PC-3 (cell line): ENCODE measurements around the gene RAI2. TPM values are rescaled to one million over a fixed set of nuclear protein-coding genes. Genes with fewer than 3 reads are reported as not detected.

Experiments used
- ATAC-seq: fragments of 200-7000 bp; cut with Tn5 transposase; 2 replicates; pipeline ENCODE4 v1.9.1; 2020; ENCODE audit warnings: mild to moderate bottlenecking, moderate library complexity
- BruUV-seq: library from RNA; stranded (reverse); fragments of 400-500 nt; replicated peaks from 2 replicates; lab custom pipeline; 2021; lab: Mats Ljungman, UMichigan
- CTCF ChIA-PET: fragments of 300-600 bp; sonication (Branson Sonifier 250); formaldehyde crosslinking; loops from one replicate; lab custom pipeline; 2022; ENCODE audit warnings: antibody characterized with exemption; lab: Charles Lee
- POLR2A ChIA-PET: fragments of 300-600 bp; sonication (Branson Sonifier 250); formaldehyde crosslinking; loops from one replicate; lab custom pipeline; 2022; ENCODE audit warnings: antibody characterized with exemption; ENCODE audit not compliant: unreplicated experiment; lab: Charles Lee
- DNase-seq: peaks from one replicate; pipeline ENCODE4 v3.0.0-alpha.2; 2015
- H2AFZ ChIP-seq: fragments of 300-600 bp; sonication (generic); 2 replicates; pipeline ENCODE4 v1.6.0; 2016; ENCODE audit warnings: antibody characterized with exemption, low read length
- H3F3A ChIP-seq: fragments of 300-600 bp; sonication (generic); one replicate; pipeline ENCODE4 v1.6.0; 2017; ENCODE audit warnings: antibody characterized with exemption, low read length, control low read depth, mild to moderate bottlenecking; ENCODE audit not compliant: unreplicated experiment
- H3K27ac ChIP-seq: fragments of 300-600 bp; sonication (generic); 2 replicates; pipeline ENCODE4 v1.5.1; 2016; ENCODE audit warnings: mild to moderate bottlenecking, low read length
- H3K27me3 ChIP-seq: fragments of 300-600 bp; sonication (generic); 2 replicates; pipeline ENCODE4 v1.6.1; 2016; ENCODE audit warnings: low read length, mixed read lengths
- H3K36me3 ChIP-seq: fragments of 300-600 bp; sonication (generic); 2 replicates; pipeline ENCODE4 v1.6.1; 2016; ENCODE audit warnings: low read depth, mixed run types, low read length, mixed read lengths
- H3K4me1 ChIP-seq: fragments of 300-600 bp; sonication (generic); 2 replicates; pipeline ENCODE4 v1.5.1; 2016; ENCODE audit warnings: low read length; ENCODE audit not compliant: insufficient read depth
- H3K4me2 ChIP-seq: fragments of 300-600 bp; sonication (generic); 2 replicates; pipeline ENCODE4 v1.6.0; 2016; ENCODE audit warnings: low read length
- H3K4me3 ChIP-seq: fragments of 300-600 bp; sonication (generic); 2 replicates; pipeline ENCODE4 v1.5.1; 2016; ENCODE audit warnings: mild to moderate bottlenecking, low read length, mixed read lengths
- H3K79me2 ChIP-seq: fragments of 300-600 bp; sonication (generic); 2 replicates; pipeline ENCODE4 v1.6.1; 2017; ENCODE audit warnings: low read length, mixed read lengths
- H3K9ac ChIP-seq: fragments of 300-600 bp; sonication (generic); 2 replicates; pipeline ENCODE4 v1.6.0; 2016; ENCODE audit warnings: mild to moderate bottlenecking, low read length
- H3K9me2 ChIP-seq: fragments of 300-600 bp; sonication (generic); replicated peaks from 2 replicates; pipeline ENCODE4 v1.6.1; 2016; ENCODE audit warnings: mixed run types, low read length, mixed read lengths
- H3K9me3 ChIP-seq: fragments of 300-600 bp; sonication (generic); 2 replicates; pipeline ENCODE4 v1.6.1; 2016; ENCODE audit warnings: low read length, mixed read lengths
- H4K20me1 ChIP-seq: fragments of 300-600 bp; sonication (generic); 2 replicates; pipeline ENCODE4 v1.6.1; 2016; ENCODE audit warnings: low read length, mixed read lengths
- EZH2 ChIP-seq: fragments of 300-600 bp; sonication (generic); IDR thresholded peaks from one replicate; pipeline ENCODE4 v1.6.1; 2017; ENCODE audit warnings: antibody characterized with exemption, mild to moderate bottlenecking, low read length; ENCODE audit not compliant: unreplicated experiment
- EZH2phosphoT487 ChIP-seq: fragments of 300-600 bp; sonication (generic); IDR thresholded peaks from 2 replicates; pipeline ENCODE4 v1.6.1; 2018; ENCODE audit warnings: mild to moderate bottlenecking, antibody characterized with exemption, low read length, borderline replicate concordance
- intact Hi-C: fragments of 100-400 bp; cut with micrococcal nuclease; formaldehyde crosslinking; loops from 2 replicates; pipeline ENCODE4 v1.9.0; 2023
- total RNA-seq: library from RNA; depleted of rRNA; stranded (reverse); fragments of >200 nt; gene quantifications from 2 replicates; pipeline ENCODE4 v1.2.3, GENCODE V29; 2014
- TF ChIP-seq, protein P1 (sequence below): fragments of 300-600 bp; sonication (generic); conservative IDR thresholded peaks from 2 replicates; pipeline ENCODE4 v1.5.1; 2017; ENCODE audit warnings: antibody characterized with exemption, low read depth, mild to moderate bottlenecking, low read length

RAI2 gene
- total RNA-seq, 1 experiment from 2014 or later: 0.66 TPM

DNA sequence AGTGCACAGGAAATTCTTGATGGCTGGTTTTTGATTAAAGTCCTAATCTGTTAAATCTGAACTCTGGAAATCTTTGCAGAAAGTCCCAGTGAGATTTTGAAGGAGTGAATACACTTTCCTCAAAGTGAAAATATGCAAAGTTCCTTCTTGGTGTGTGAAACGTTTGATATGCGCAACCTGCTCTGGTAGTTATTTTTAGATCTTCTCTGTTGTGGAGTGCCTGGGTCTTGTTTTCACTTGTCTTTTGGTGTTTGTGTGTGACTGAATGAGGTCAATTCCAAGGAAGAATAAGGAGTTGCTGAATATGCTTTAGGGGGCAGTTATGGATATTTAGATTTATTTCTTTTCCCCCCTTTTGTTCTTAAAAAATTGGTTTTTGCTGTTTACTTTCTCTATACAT lies 82.1 kb downstream of the RAI2 start:
- no peaks in the 10 kb centered on the region for H3K4me1 ChIP-seq
- H3K4me3 ChIP-seq: no peak overlapping the region
- H3K79me2 ChIP-seq: no peaks in the 10 kb centered on the region
- no peak for DNase-seq
- no peak for ATAC-seq
- H3K36me3 ChIP-seq: no peaks in the 10 kb centered on the region
- POLR2A ChIA-PET: no interaction called here
- H3K9ac ChIP-seq: no peak overlapping the region
- BruUV-seq: no TSS peak
- H3K27ac ChIP-seq: no peak overlapping the region
- CTCF ChIA-PET: no interaction called here
- H4K20me1 ChIP-seq: no peaks in the 10 kb centered on the region
- H3K9me3 ChIP-seq: no peaks in the 10 kb centered on the region
- no peak overlapping the region for H3K4me2 ChIP-seq
- TF ChIP-seq, protein P1, sequence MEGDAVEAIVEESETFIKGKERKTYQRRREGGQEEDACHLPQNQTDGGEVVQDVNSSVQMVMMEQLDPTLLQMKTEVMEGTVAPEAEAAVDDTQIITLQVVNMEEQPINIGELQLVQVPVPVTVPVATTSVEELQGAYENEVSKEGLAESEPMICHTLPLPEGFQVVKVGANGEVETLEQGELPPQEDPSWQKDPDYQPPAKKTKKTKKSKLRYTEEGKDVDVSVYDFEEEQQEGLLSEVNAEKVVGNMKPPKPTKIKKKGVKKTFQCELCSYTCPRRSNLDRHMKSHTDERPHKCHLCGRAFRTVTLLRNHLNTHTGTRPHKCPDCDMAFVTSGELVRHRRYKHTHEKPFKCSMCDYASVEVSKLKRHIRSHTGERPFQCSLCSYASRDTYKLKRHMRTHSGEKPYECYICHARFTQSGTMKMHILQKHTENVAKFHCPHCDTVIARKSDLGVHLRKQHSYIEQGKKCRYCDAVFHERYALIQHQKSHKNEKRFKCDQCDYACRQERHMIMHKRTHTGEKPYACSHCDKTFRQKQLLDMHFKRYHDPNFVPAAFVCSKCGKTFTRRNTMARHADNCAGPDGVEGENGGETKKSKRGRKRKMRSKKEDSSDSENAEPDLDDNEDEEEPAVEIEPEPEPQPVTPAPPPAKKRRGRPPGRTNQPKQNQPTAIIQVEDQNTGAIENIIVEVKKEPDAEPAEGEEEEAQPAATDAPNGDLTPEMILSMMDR: no peak
- no peak for TF ChIP-seq EZH2phosphoT487
- no peak for TF ChIP-seq EZH2
- no peaks in the 10 kb centered on the region for H3F3A ChIP-seq
- H3K9me2 ChIP-seq: no peaks in the 10 kb centered on the region
- H2AFZ ChIP-seq: no peak overlapping the region
- H3K27me3 ChIP-seq: 0 out of 2 replicates have a peak, but pooled peaks cover 5% of the 10 kb centered on the region
- intact Hi-C loops: no loop called here

DNA sequence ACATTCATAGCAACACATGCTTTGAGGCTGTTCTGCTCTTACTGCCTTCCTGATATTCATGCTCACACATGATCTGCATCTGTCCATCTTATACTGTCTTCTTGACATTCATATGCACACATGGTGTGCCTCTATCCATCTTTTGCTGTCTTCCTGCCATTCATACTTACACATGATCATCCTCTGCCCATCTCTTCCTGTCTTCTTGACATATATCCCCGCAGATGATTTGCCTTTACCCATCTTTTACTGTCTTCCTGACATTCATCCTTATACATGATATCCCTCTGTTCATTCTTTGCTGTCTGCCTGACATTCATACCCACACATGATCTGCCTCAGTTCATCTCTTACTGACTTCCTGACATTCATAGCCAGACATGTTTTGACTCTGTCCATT lies 87.0 kb downstream of the RAI2 start:
- TF ChIP-seq, protein P1: no peak
- TF ChIP-seq EZH2 (no peak), EZH2phosphoT487 (no peak)
- ChIA-PET POLR2A (no interaction called here), CTCF (no interaction called here)
- H2AFZ ChIP-seq: no peak overlapping the region
- H4K20me1 ChIP-seq: no peaks in the 10 kb centered on the region
- H3K9ac ChIP-seq: no peak overlapping the region
- H3K9me2 ChIP-seq: no peaks in the 10 kb centered on the region
- no peak overlapping the region for H3K27ac ChIP-seq
- no peaks in the 10 kb centered on the region for H3F3A ChIP-seq
- no peaks in the 10 kb centered on the region for H3K4me1 ChIP-seq
- H3K36me3 ChIP-seq: no peaks in the 10 kb centered on the region
- H3K79me2 ChIP-seq: no peaks in the 10 kb centered on the region
- ATAC-seq: no peak
- no peak overlapping the region for H3K4me2 ChIP-seq
- no peak for DNase-seq
- no peak overlapping the region for H3K4me3 ChIP-seq
- no TSS peak for BruUV-seq
- H3K9me3 ChIP-seq: no peaks in the 10 kb centered on the region
- peaks cover 17% of the 10 kb centered on the region for H3K27me3 ChIP-seq
- intact Hi-C loops: no loop called here

DNA sequence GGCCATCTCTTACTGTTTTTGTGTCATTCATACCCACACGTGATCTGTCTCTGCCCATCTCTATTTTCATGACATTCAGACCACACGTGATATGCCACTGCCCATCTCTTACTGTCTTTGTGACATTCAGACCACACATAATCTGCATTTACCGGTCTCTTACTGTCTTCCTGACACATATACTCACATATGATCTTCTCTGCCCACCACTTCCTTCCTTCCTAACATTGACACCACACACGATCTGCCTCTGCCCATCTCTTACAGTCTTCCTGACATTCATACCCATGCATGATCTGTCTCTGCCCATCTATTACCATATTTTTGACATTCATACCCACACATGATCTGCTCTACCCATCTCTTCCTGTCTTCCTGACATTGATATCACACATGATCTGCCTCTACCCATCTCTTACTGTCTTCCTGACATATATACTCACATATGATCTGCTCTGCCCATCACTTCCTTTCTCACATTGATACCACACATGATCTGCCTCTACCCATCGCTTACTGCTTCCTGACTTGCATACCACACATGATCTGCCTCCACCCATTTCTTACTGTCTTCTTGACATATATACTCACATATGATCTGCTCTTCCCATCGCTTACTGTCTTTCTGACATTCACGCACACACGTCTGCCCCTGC lies 87.7 kb downstream of the RAI2 start:
- TF ChIP-seq EZH2phosphoT487: no peak
- TF ChIP-seq, protein P1: no peak
- TF ChIP-seq EZH2: no peak
- BruUV-seq: no TSS peak
- H3F3A ChIP-seq: no peaks in the 10 kb centered on the region
- DNase-seq (no peak), ATAC-seq (no peak)
- no peaks in the 10 kb centered on the region for H3K9me3 ChIP-seq
- H2AFZ ChIP-seq: no peak overlapping the region
- no peaks in the 10 kb centered on the region for H3K9me2 ChIP-seq
- no peaks in the 10 kb centered on the region for H4K20me1 ChIP-seq
- CTCF ChIA-PET: no interaction called here
- H3K4me1 ChIP-seq: no peaks in the 10 kb centered on the region
- H3K9ac ChIP-seq: no peak overlapping the region
- no peak overlapping the region for H3K4me2 ChIP-seq
- H3K27ac ChIP-seq: no peak overlapping the region
- intact Hi-C loops: no loop called here
- no peak overlapping the region for H3K4me3 ChIP-seq
- no peaks in the 10 kb centered on the region for H3K79me2 ChIP-seq
- POLR2A ChIA-PET: no interaction called here
- H3K27me3 ChIP-seq: peaks cover 21% of the 10 kb centered on the region
- no peaks in the 10 kb centered on the region for H3K36me3 ChIP-seq
